ENCODE measurements around the gene IL22RA2. TPM values are rescaled to one million over a fixed set of nuclear protein-coding genes. Genes with fewer than 3 reads are reported as not detected.

IL22RA2 gene
- total RNA-seq, 1 donor from 2014 or later, result not detected

GRCh38 chr6:137181891-137182653 lies 8.6 kb upstream of the IL22RA2 start:
- TF ChIP-seq, protein P1, sequence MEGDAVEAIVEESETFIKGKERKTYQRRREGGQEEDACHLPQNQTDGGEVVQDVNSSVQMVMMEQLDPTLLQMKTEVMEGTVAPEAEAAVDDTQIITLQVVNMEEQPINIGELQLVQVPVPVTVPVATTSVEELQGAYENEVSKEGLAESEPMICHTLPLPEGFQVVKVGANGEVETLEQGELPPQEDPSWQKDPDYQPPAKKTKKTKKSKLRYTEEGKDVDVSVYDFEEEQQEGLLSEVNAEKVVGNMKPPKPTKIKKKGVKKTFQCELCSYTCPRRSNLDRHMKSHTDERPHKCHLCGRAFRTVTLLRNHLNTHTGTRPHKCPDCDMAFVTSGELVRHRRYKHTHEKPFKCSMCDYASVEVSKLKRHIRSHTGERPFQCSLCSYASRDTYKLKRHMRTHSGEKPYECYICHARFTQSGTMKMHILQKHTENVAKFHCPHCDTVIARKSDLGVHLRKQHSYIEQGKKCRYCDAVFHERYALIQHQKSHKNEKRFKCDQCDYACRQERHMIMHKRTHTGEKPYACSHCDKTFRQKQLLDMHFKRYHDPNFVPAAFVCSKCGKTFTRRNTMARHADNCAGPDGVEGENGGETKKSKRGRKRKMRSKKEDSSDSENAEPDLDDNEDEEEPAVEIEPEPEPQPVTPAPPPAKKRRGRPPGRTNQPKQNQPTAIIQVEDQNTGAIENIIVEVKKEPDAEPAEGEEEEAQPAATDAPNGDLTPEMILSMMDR (IDR thresholded peaks at IDR 0.05; ENCODE audit: unreplicated experiment), result no peak
- no peak for DNase-seq (ENCODE audit: low spot score)
- H3K4me1 Mint-ChIP-seq (ENCODE audit: unreplicated experiment), result no peaks in the 10 kb centered on the region
- peaks cover 7% of the 10 kb centered on the region for H3K9me3 Mint-ChIP-seq (ENCODE audit: unreplicated experiment)
- H3K27me3 Mint-ChIP-seq (ENCODE audit: unreplicated experiment), result peaks cover 6% of the 10 kb centered on the region
- H3K27ac Mint-ChIP-seq (ENCODE audit: unreplicated experiment), result no peak overlapping the region
- peaks cover 18% of the 10 kb centered on the region for H3K36me3 Mint-ChIP-seq (ENCODE audit: low read depth, unreplicated experiment)
- no peak overlapping the region for H3K4me3 Mint-ChIP-seq (ENCODE audit: unreplicated experiment)

DNA sequence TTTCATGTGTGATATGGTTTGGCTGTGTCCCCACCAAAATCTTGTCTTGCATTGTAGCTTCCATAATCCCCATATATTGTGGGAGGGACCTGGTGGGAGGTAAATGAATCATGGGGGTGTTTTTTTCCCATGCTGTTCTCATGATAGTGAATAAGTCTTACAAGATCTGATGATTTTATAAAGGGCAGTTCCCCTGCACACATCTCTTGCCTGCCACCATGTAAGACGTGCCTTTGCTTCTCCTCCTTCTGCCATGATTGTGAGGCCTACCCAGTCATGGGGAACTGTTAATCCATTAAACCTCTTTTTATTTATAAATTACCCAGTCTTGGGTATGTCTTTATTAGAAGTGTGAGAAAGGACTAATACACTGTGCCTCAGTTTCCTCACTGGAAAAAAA lies 4.2 kb upstream of the IL22RA2 start:
- peaks cover 5% of the 10 kb centered on the region for H3K36me3 Mint-ChIP-seq (ENCODE audit: low read depth, unreplicated experiment)
- H3K4me1 Mint-ChIP-seq (ENCODE audit: unreplicated experiment), result no peaks in the 10 kb centered on the region
- no peak overlapping the region for H3K4me3 Mint-ChIP-seq (ENCODE audit: unreplicated experiment)
- peaks cover 6% of the 10 kb centered on the region for H3K27me3 Mint-ChIP-seq (ENCODE audit: unreplicated experiment)
- H3K27ac Mint-ChIP-seq (ENCODE audit: unreplicated experiment), result no peak overlapping the region
- TF ChIP-seq, protein P1 (IDR thresholded peaks at IDR 0.05; ENCODE audit: unreplicated experiment), result no peak
- no peak for DNase-seq (ENCODE audit: low spot score)
- no peaks in the 10 kb centered on the region for H3K9me3 Mint-ChIP-seq (ENCODE audit: unreplicated experiment)

DNA sequence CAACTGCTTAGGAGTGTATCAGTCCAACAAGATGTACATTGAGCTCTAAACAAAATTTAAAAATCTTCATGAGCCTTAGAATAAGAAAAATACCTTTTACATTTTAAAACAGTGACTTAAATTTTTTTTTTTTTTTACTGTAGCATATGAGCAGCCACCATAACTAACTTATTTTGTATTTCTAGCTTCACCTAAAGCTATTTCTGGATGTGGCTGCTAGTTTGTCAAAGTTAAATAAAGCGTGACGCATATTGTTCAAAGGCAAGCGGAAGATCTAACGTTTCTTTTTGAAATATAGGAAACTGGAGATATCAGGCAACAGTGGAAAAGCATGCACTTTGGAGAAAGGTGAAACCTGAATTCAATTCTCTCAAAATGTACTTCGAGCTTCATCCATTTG lies 3.3 kb upstream of the IL22RA2 start:
- no peak overlapping the region for H3K4me3 Mint-ChIP-seq (ENCODE audit: unreplicated experiment)
- H3K4me1 Mint-ChIP-seq (ENCODE audit: unreplicated experiment), result no peaks in the 10 kb centered on the region
- H3K27me3 Mint-ChIP-seq (ENCODE audit: unreplicated experiment), result peaks cover 6% of the 10 kb centered on the region
- H3K27ac Mint-ChIP-seq (ENCODE audit: unreplicated experiment), result no peak overlapping the region
- H3K36me3 Mint-ChIP-seq (ENCODE audit: low read depth, unreplicated experiment), result peaks cover 5% of the 10 kb centered on the region
- TF ChIP-seq, protein P1 (IDR thresholded peaks at IDR 0.05; ENCODE audit: unreplicated experiment), result no peak
- DNase-seq (ENCODE audit: low spot score), result no peak
- no peaks in the 10 kb centered on the region for H3K9me3 Mint-ChIP-seq (ENCODE audit: unreplicated experiment)

DNA sequence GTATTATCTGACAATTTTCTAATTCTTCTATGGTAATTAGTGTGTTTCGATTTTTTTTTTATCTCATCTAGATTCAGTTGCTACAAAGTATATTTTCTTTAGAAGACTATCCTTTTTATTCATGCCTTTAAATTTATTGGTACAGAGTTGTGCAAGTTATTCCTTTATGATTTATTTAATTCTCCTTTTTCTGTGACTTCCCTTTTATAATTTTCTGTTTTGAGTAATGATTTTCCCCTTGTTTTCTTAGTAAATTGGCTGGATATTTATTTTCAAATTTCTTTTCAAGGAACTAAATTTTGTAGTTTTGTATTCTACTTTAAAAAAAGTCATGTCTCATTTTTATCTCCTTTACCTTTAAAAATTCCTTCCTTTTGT lies 2.4 kb upstream of the IL22RA2 start:
- no peak for DNase-seq (ENCODE audit: low spot score)
- H3K27me3 Mint-ChIP-seq (ENCODE audit: unreplicated experiment), result peaks cover 6% of the 10 kb centered on the region
- H3K4me3 Mint-ChIP-seq (ENCODE audit: unreplicated experiment), result no peak overlapping the region
- H3K9me3 Mint-ChIP-seq (ENCODE audit: unreplicated experiment), result no peaks in the 10 kb centered on the region
- H3K27ac Mint-ChIP-seq (ENCODE audit: unreplicated experiment), result no peak overlapping the region
- TF ChIP-seq, protein P1 (IDR thresholded peaks at IDR 0.05; ENCODE audit: unreplicated experiment), result no peak
- no peaks in the 10 kb centered on the region for H3K4me1 Mint-ChIP-seq (ENCODE audit: unreplicated experiment)
- H3K36me3 Mint-ChIP-seq (ENCODE audit: low read depth, unreplicated experiment), result peaks cover 3% of the 10 kb centered on the region

GRCh38 chr6:137175157-137175867 lies 1.9 kb upstream of the IL22RA2 start:
- no peak overlapping the region for H3K4me3 Mint-ChIP-seq (ENCODE audit: unreplicated experiment)

More at GRCh38 chr6:137175157-137175867, 1.9 kb upstream of the IL22RA2 start:
- DNase-seq (ENCODE audit: low spot score), result no peak
- Mint-ChIP-seq H3K4me1 (ENCODE audit: unreplicated experiment) (no peaks in the 10 kb centered on the region), H3K27ac (ENCODE audit: unreplicated experiment) (no peak overlapping the region), H3K27me3 (ENCODE audit: unreplicated experiment) (peaks cover 6% of the 10 kb centered on the region), H3K9me3 (ENCODE audit: unreplicated experiment) (no peaks in the 10 kb centered on the region), H3K36me3 (ENCODE audit: low read depth, unreplicated experiment) (no peaks in the 10 kb centered on the region)
- TF ChIP-seq, protein P1 (IDR thresholded peaks at IDR 0.05; ENCODE audit: unreplicated experiment), result no peak

All from endothelial cell (in vitro differentiated cells).